NCI-H748 treated with DMSO at 0.1 percent for 48 hours (cell line): ENCODE measurements around the gene FKBP9.
"Not testable (repeated sequence)": the region's sequence is repeated elsewhere in the genome, so short reads cannot be mapped to it uniquely, and the experiment has no call there.

ENCODE experiments used
- DNase-seq: peaks from one replicate; lab custom pipeline; 2025; lab: John Stamatoyannopoulos, UW

Gene FKBP9

DNA sequence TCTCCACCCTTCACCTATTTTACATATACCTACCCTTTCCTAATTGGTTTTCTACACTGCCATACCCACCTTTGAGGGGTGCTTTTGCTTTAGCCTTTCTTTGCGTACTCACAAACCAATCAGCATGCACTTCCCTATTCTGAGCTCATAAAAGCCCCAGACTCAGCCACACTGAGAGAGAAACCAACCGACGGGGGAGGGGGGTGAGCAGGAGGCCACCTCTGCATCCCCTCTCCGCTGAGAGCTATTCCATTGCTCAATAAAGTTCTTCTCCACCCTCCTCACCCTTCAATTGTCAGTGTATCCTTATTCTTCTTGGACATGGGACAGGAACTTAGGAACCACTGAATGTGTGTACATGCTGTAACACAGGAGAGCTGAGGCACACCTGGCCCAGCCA lies 9.0 kb upstream of the FKBP9 start:
- no peak for DNase-seq

DNA sequence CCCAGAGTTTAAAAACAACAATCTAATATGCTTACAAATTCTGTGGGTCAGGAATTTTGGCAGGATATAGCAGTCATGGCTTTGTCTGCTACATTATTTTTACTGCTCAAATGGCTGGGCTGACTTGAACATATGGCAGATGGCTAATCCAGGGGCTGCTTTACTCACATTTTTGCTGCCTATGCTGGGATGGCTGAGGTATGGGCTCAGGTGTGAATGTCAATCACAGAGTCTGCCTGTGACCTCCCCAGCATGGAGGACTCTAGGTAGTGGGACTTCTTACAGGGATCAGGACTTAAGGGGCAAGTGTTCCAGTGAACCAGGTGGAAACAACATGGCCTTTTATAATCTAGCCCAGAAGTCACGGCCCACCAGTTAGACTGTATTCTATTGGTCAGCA lies 4.4 kb upstream of the FKBP9 start:
- DNase-seq: no peak

DNA sequence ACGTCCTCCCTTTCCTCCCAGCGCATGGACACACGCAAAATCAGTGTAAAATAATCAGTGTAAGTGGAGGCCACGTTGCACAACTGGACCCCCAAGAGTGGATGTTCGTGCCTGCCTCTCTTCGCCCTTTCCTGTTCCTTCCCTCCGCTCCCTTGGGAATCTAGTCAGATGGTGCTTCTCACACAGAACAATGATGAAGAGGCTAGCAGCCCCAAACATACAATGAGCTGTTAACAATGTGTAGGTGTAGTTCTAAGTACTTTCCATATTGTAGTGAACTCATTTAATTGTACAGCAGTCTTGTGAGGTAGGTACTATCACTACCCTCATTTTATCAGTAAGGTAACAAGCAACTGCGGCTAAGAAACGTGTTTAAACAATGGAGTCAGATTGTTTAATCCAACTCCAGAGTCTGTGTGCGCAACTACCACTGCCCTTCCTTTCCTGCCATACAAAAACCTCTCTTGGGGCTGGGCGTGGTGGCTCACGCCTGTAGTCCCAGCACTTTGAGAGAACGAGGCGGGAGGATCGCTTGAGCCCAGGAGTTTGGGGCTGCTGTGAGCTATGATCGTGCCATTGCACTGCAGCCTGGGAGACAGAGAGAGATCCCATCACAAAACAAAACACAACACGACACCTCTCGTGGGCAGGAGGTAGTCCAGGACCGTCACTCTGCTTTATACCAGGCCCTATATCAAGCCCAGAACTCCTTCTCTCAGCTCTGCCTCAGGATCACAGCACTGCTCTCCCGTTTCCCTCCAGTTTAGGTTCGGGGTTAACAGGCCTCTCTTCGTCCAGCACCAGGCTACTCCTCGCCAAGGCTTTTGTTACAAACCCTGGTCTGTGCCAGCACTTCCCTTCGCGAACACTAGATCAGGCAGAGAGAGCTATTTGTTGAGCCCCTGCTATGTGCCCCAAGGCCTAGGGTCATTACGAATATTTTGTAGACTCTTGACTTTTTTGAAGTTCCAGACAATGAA lies 1.1 kb downstream of the FKBP9 start:
- peak; percentile 66 for DNase-seq

DNA sequence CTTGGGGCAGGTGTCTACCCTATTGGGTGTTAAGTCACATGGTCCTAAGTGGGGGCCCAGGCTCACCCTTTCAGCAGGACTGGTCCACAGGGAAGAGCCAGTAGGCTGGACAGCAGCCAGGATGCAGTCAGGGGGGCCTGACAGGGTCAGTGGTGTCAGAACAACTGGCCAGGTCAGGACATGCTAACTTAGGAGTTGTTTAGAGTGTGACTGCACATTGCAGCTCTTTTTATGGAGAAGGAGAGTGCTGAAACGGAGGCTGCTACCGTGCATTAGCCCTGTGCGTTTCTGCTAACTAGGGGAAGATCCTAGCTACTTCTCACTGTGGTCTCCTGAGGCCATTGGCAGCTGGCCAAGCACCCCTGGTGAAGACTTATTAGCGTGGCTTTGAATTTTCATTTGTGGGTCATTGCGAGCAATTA lies 6.7 kb downstream of the FKBP9 start:
- DNase-seq: peak; percentile 20

DNA sequence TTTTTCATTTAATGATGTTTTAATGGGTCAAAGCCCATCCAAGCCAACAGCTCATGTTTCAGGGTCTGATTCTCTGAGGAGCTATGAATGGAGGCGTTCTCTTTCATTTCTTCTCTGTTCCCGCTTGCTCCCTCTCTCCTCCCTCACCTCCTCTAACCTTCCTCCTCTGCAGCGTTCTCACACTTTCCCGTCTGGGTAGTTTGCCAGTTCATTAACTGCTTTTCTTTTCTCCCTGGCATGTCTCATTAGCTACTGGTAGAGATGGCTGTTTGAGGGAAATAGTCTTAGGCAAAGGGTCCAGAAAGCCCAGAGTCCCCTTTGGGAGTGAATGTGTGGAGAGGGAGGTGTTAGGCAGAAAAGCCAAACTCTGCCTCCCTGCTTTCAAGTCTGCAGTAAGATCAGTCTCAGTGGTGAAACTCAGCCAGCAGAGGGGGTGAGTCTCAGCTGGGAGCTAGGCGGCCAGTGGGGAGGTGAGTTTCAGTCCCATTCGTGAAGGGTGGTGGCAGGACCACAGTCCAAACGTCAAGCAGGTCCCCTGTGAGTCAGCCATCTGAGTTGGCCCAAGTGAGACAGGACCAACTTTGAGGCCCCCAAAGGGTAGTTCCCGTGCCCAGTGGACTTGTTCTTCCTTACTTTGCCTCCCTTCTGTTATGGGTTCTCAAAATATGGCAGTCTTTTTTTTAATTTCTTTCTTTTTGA lies 7.4 kb downstream of the FKBP9 start:
- DNase-seq: not testable (repeated sequence)

DNA sequence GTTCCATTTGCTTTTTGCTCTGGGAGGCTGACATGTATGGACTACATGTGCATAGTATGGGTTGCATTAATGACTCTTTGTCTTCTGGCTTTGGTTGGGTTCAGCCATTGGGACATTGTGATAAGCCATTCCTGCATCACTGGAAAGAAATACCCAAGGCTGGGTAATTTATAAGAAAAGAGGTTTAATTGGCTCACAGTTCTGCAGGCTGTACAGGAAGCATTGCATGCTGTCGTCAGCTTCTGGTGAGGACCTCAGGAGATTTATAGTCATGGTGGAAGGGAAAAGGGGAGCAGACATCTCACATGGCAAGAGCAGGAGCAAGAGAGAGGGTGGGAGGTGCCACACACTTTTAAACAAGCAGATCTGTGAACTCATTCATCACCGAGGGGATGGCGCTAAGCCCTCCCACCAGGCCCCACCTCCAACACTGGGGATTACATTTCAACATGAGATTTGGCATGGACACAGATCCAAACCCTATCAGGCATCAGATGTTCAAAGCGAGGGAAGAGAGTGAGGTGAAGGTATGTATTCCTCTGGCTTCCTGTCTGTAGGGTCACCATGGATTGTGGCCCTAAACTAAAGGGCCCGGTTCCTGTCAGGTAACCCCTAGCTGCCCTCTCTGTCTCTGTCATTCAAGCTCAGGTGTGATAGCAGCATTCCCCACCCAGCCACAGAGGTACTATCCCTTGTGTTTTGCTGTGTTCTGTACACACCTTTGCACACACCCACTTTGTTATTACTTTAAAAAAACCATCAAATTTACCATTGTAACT lies 9.4 kb downstream of the FKBP9 start:
- DNase-seq: not testable (repeated sequence)

DNA sequence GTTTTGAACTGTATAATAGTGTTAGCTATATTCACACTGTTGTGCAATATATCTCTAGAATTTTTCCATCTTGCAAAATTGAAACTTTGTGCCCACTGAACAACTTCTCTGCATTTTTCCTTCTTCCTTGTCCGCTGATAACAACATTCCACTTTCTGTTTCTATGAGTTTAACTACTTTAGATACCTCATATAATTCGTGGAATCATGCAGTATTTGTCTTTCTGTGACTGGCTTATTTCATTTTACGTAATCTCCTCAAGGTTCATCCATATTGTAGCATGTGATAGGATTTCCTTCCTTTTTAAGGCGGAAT lies 10.0 kb downstream of the FKBP9 start:
- not testable (repeated sequence) for DNase-seq

DNA sequence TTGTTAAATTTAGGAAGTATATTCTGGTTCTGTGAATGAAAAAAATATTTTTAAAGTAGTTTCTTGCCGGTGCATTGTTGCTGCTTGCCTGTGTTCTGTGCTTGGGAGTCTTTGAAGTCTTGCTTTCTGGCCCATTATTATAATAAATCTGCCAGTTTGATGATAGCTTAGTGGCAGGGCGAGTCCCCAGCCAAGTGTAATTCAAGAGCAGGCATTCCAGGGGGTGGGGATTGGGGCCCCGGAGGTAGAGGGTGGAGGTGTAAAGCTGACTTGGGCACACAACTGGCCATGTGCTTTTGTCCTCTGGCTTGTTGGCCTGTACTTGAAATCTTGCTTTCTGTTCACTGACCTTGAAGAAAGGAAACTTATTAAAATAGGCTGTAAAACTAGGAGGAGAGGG lies 14.7 kb downstream of the FKBP9 start:
- DNase-seq: not testable (repeated sequence)

DNA sequence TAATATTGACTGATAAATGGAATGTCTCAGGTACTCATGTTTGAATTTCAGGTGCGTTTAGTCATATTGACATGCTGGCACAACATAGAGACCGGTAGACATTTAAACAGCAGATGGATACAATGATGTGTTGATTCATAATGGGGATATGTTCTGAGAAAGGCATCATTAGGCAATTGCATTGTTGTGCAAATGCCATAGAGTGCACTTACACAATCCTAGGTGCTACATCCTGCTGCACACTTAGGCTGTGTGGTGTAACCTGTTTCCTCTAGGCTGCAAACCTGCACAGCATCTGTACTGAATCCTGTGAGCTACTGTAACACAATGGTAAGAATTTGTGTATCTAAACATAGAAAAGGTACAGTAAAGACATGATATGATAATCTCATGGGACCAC lies 19.9 kb downstream of the FKBP9 start:
- not testable (repeated sequence) for DNase-seq

DNA sequence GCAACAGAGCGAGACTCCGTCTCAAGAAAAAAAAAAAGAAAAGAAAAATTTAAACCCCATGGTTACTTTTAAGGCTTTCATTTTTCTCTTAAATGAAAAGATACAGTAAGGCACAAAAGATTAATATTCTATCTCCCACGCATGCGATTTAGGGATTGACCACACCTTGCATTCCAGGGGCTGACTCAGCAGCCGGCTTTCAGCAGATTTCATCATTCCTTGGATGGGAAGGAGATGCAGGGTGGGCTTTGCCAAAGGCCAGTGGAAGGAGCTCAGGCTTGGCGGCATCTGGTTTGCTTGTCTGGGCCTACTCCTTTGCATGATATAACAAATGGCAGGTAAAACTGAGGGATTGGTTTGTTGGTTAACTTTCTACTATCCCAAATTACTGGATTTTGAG lies 22.0 kb downstream of the FKBP9 start:
- DNase-seq: not testable (repeated sequence)

DNA sequence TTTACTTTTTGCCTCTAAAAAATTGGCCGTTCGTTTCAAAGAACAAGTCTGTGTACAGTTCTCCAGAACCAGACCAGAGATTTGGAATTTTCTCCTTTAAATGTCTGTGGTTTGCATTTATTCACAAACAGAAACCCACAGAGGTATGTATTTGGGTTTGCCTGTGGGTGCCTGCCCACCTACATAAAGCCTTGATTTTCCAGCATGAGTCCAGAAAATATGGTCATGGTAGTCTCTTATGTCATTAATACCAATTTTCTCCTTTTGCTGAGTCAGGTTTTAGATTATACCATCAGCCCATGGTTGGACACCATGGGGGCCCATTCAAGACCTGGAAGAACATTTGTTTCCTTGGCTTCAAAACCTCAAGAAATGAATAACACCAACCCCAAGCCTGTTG lies 22.7 kb downstream of the FKBP9 start:
- not testable (repeated sequence) for DNase-seq

DNA sequence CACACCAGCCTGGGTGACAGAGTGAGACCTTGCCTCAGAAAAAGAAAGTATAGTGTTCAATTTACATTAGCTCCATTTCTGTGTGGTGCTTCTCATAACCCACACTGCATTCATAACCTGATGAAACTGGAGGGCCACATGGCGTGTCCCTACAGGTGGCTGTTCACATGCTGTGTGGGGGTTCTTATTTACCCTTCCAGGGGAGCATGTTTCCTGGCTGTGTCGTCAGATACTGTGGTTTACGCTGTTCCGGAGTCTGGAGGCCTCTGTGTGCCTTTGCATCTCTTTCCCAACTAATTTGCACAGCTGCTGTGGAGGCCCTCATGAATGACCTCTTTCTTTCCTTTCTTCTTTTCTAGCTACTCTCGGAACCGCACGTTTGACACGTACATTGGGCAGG lies 30.9 kb downstream of the FKBP9 start:
- DNase-seq: not testable (repeated sequence)

DNA sequence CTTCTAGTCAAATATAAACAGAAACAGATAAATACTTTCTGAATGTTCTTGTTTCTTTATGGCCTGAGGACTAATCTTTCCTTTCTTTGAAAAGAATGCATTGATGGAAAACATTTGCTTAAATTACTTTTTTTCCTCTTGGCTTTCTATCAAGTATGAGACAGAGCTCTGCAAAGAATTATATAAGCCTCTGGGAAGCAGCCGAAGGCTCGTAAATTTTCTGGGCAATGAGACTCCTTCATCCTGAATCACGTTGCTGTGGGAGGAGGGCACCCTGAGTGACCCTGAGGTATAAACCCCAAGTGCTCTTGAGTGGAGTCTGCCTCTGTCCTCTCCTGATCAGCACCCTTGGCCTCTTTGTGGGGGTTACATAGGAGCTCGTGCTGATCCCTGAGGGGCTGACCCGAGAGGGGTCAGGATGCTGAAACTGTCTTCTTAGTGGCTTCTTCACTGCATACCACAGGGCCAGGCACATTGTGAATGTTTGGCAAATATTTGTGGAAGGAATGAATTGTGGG lies 33.9 kb downstream of the FKBP9 start:
- not testable (repeated sequence) for DNase-seq

DNA sequence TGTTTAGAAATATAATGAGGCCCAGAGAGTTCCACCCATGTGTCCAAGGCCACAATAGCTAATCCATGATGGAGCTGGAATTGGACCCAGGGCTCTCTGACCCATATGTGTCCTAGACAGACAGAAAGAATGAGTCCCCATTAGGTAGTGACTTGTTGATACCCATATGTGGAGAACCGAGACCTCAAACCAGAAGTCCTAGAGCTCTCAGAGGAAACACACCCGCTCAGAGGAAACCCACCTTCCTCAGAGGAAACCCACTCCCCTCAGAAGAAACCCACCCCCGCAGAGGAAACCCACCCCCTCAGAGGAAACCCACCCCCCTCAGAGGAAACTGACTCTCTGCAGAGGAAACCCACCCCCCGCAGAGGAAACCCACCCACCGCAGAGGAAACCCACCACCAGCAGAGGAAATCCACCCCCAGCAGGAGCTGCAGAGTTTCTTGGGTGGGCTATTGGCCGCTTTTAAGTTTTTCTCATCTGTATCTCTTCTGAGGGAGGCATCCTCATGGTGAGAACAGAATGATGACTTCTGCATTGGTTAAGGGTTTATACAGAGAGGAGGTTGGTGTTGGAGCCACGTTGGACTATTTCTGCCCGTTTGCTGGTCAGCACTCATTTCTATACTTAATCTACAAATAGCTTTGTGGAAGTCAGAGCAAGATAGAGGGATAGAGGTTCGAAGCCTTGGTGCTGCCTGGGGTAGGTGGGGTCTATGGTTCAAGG lies 34.9 kb downstream of the FKBP9 start:
- DNase-seq: not testable (repeated sequence)

DNA sequence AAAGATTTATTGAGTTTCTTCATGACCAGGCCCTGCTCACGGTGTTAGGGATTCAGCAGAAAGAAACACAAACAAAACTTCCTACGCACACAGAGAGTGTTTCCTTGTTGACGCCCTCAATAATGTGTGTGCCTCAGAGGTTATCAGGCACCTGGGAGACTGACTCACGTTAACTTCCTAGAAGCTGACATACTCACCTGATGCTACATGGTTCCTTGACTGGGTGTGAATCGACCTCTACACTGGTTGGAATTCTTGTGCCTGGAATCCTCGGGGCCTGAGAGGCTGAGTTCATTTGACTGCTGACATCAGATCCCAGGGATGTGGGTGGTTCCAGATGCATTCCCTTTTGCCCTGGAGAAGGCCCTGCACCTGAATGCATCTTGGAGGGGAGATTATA lies 35.5 kb downstream of the FKBP9 start:
- not testable (repeated sequence) for DNase-seq

DNA sequence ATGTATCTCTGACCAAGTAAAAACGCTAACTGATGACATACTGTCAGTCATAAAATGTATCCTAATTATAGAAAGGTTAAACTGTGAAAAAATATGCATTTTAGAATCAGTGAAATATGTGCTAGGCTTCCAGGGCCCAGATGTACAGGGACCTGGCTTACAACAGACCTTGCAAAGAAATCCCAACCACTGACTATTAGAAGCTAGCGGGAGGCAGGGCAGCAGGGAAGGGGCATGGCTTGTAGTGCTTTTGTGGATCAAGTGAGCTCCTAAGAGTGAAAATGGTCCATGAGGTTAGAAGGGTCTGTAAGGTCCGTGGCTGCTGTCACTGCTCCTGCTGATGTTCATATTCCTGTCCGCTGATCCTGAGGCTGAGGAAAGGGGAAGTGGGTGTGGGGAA lies 40.7 kb downstream of the FKBP9 start:
- not testable (repeated sequence) for DNase-seq

DNA sequence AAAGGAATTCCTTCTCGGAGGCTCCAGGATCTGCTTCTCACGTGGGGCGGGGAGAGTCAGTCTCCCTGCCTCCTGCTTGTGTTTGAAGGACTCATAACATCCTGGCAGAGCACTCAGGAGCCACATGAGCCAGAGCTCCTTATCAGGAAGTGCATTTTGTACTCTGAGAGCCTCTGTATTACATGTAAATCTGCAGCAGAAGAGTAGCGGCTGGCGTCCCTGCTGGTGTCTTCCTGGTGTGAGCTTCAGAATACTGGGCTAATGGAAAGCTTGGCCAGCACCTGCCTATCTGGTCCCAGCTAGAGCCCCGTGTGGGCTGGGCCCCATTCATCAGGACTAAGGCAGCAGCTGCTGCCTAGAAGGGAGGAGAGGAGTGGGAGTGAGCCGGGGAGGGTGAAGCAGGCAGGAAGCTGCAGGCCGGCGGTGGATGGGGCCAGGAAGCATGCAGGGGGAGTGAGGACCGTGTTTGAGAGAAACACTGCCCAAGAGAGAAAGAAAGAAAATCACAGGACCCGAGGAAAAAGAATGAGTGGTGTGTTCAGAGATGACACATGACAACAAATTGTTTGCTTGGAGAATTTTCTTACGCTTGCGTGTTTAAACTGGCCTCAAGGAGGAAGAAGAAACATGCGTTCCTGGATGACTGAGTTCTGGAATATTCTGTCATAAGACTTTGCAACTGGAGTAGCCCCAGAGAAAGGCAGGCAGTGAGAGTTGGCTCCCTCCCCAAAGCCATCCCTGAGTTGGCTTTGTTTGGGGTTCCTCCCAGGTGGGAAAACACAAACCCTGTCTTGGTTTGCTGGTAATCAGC lies 41.3 kb downstream of the FKBP9 start:
- DNase-seq: not testable (repeated sequence)

DNA sequence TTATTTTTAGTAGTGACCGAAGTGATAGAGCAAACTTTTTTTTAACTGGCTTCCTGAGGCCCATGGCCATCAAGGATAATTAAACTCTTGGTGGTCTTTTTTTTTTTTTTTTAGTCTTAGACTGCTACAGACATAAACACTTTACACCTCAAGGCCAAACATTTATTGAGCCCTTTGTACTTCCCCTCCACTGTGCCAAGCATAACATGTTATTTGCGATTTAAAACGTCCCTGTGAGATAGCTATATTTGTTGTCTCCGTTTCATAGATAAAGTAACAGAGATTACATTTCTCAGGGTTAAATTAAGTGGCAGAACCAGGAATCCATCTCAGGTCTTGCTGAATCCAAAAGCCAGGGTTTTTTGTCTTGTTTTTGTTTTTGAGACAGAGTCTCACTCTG lies 42.1 kb downstream of the FKBP9 start:
- not testable (repeated sequence) for DNase-seq

DNA sequence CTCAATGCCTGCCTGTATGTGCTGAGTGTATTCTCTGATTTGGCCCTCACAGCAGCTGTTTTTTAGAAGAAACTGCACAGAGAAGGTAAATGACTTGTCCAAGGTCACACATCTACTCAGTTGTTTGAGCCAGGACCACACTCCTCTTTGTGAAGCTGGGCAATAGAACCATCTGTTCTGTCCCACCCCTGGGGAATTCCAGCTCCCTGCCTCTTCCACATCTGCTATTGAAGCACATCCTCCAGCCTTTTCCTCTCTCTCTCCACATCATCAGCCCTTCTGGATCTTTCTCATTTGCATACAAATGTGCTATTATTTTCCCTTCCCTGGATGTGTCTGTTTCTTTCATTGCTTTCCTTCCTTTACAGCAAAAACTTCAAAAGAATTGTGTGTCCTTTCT lies 45.9 kb downstream of the FKBP9 start:
- not testable (repeated sequence) for DNase-seq

DNA sequence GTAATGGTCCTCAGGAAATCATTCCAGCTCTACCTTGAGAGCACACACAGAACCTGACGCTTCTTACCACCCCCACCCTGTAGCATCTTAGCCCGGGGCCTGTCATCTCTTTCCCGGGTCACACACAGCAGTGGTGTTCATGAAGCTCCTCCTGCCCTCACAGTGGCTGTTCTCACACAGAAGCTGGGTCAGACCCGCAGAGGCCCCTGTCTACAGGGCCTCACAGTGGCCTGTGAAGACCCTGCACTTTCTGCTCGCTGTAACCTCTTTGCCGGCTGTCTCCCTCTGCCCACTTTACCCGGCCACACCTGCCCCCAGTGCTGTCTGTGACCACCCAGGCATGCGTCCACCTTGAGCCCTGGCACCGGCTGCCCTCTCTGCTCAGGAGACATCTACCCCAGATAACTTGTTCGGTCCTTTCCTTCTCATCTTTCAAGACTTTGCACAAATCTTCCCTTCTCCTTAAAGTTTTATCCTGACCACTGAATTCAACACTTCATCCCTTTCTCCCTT lies 46.9 kb downstream of the FKBP9 start:
- DNase-seq: not testable (repeated sequence)
